ENCODE data around the gene KRCC1.

The KRCC1 gene

DNA sequence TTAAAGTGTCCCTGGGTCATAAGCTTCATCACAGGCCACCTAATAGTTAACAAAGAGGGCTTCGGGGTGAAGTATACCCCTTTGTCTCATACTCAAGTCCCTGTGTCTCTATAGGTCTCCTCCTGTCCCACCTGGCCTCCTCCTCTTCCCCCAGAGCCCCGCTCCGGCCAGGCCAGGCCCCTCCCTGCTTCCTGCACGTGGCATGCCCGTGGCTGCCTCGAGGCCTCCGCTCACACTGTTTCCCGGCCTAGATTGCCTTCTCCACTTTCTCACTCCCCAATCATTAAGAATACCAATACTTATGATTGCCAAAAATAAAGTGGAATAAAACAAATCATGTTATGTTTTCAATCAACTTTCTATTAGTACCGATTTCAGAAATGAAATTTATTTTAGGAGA, 30.8 kb upstream of the KRCC1 start:
- peaks cover 5% of the 10 kb centered on the region for H3K4me1 Mint-ChIP-seq
- no peak overlapping the region for H3K4me3 Mint-ChIP-seq
- peaks cover 9% of the 10 kb centered on the region for H3K27me3 Mint-ChIP-seq

DNA sequence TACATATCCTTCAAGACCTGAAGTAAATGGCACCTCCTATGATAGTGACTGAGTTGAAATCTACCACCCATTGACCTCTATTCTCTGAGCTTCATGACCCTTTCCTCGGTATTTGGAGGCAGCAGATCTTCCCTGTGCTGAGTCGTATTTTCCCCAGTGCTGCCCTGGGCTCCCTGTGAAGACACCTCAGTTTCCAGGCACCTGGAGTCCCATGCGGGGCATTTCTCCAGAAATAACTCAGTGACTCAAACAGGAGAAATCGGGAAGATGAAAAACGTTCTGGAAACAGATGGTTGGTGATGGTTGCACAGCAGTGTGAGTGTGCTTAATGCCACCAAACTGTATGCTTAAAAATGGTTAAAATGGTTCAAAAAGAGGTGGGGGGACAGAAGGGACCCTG, 30.0 kb upstream of the KRCC1 start:
- DNase-seq (ENCODE audit: low spot score in 2 of 2) (no peak), ATAC-seq (ENCODE audit: low read depth) (no peak)
- H3K4me1 Mint-ChIP-seq = peaks cover 3% of the 10 kb centered on the region
- H3K36me3 Mint-ChIP-seq = no peaks in the 10 kb centered on the region
- no peak overlapping the region for H3K4me3 Mint-ChIP-seq
- no peak overlapping the region for H3K27ac Mint-ChIP-seq
- peaks cover 9% of the 10 kb centered on the region for H3K27me3 Mint-ChIP-seq
- H3K9me3 Mint-ChIP-seq = no peaks in the 10 kb centered on the region

More for the DNA sequence above, 30.8 kb upstream of the KRCC1 start:
- no peak for ATAC-seq (ENCODE audit: low read depth)
- Mint-ChIP-seq H3K36me3 (no peaks in the 10 kb centered on the region), H3K27ac (no peak overlapping the region), H3K9me3 (no peaks in the 10 kb centered on the region)
- no peak for DNase-seq (ENCODE audit: low spot score in 2 of 2)

DNA sequence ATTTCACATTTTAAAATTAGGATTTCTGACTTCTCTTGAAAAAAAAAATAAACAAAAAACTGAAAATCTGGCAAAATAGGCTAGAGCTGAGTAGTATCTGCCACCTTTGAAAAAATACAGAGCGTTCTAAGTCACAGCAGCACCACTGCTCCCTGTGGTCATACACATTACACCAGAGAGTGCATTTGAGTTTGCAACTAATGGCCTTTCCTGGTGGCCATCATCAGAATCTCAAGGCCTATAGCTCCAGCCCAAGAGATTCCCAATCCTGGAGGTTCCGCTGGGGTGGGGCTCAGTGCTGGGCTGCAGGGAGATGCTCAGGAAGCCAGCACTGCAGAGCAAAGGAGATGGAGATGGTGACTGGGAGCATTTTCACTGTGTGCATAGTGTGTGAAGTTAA, 29.5 kb upstream of the KRCC1 start:
- H3K4me3 Mint-ChIP-seq = no peak overlapping the region
- H3K4me1 Mint-ChIP-seq = no peaks in the 10 kb centered on the region
- no peaks in the 10 kb centered on the region for H3K9me3 Mint-ChIP-seq
- H3K27me3 Mint-ChIP-seq = peaks cover 10% of the 10 kb centered on the region
- H3K36me3 Mint-ChIP-seq = no peaks in the 10 kb centered on the region
- DNase-seq (ENCODE audit: low spot score in 2 of 2) (no peak), ATAC-seq (ENCODE audit: low read depth) (no peak)
- no peak overlapping the region for H3K27ac Mint-ChIP-seq

DNA sequence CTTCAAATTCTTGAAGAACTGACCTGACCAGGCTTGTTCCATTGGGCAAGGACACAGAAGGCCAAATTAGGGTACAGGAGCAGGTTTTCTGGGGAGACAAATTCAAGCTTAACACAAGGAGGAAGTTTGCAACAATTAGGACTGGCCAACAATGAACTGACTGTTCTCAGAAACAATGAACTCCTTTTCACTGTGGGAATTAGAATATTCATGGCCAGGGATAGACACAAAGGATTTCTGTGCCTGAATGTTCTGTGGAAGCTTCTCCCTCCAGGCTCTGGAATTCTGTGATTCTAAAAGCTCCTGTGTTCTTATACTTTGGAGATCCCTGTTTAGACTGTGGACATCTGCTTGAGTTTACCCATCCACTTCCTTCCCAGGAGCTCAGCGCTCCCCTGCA, 27.2 kb upstream of the KRCC1 start:
- Mint-ChIP-seq H3K36me3 (no peaks in the 10 kb centered on the region), H3K4me1 (no peaks in the 10 kb centered on the region), H3K9me3 (no peaks in the 10 kb centered on the region), H3K27me3 (peaks cover 10% of the 10 kb centered on the region), H3K27ac (no peak overlapping the region), H3K4me3 (no peak overlapping the region)
- no peak for ATAC-seq (ENCODE audit: low read depth)
- DNase-seq (ENCODE audit: low spot score in 2 of 2) = no peak

DNA sequence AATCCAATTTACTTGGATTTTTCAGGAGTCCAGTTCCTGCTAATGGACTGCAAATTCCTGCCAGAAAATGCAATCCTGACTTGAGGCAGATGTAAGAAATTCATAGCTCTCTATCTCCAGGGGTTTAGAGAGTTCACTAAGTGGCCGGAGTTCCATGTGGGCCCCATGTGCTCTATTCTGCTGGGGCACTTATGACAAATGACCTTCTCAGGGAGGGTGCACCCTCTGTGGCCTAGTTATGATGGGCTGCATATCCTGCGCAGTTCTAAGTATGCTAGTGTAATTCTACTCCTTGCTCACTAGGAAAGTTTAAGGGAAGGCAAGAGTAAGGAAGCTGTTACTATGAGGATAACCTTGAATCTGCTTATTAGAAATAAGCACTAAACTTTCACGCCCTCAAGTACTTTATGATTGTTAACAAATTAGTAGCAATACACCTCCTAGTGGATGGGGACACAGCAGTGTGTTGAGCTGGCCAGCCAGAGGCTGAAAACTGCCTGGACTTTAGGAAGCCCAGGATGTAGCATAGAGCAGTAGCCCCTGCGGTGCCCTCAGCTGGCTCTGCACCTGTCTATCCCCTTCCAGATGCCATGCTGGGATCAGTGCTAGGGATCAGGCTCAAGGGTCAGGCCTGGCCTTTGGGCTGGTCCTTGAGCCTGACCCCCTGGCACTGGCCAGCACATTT, 26.5 kb upstream of the KRCC1 start:
- H3K4me3 Mint-ChIP-seq = no peak overlapping the region
- no peaks in the 10 kb centered on the region for H3K4me1 Mint-ChIP-seq
- no peaks in the 10 kb centered on the region for H3K36me3 Mint-ChIP-seq
- no peaks in the 10 kb centered on the region for H3K9me3 Mint-ChIP-seq
- peaks cover 8% of the 10 kb centered on the region for H3K27me3 Mint-ChIP-seq
- H3K27ac Mint-ChIP-seq = no peak overlapping the region
- DNase-seq (ENCODE audit: low spot score in 2 of 2) = no peak
- ATAC-seq (ENCODE audit: low read depth) = no peak

DNA sequence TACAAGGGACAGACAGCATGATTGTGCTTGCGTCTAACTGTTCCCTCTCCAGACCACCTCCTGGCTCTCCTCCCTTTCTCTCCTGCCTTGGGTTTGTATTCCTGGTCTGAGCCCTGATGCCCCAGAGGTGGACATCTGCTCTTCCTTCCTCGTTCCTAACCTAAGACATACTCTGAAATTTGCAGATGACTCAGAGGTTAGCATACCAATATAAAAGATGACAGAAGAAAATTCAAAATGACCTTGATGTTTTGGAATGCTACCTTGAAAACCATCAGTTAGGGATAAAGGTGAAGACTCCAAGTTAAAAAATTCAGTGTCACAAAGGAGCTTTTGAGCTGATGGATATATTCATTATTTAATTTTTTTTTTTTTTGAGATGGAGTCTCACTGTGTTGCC, 25.0 kb upstream of the KRCC1 start:
- ATAC-seq (ENCODE audit: low read depth) (no peak), DNase-seq (ENCODE audit: low spot score in 2 of 2) (no peak)
- Mint-ChIP-seq H3K36me3 (no peaks in the 10 kb centered on the region), H3K4me3 (no peak overlapping the region), H3K9me3 (no peaks in the 10 kb centered on the region), H3K27me3 (peaks cover 9% of the 10 kb centered on the region), H3K27ac (no peak overlapping the region), H3K4me1 (no peaks in the 10 kb centered on the region)

DNA sequence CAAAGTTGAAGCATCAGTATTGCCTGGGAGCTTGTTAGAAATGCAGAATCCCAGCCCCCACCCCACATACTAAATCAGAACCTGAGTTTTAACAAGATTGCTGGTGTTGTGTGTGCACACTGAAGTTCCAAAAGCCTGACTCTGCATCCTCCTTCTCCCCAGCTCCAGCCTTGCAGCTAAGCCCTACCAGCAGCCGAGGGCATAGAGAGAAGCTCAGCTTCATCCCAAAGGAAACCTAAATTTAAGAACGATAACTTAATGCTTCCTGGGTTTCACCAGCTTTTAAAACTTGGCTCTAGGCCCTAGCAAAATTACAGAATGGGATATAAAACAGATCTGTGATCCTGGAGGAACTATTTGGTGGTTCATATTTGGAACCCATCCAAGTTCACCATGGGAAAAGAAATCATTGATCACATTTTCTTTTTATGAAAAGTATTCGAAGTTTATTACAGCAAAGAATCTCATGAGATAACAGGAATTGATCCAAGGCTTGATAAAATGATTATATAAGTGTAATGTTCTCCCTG, 23.1 kb upstream of the KRCC1 start:
- Mint-ChIP-seq H3K36me3 (no peaks in the 10 kb centered on the region), H3K4me1 (no peaks in the 10 kb centered on the region), H3K4me3 (no peak overlapping the region), H3K27me3 (peaks cover 11% of the 10 kb centered on the region), H3K9me3 (peaks cover 3% of the 10 kb centered on the region), H3K27ac (no peak overlapping the region)
- ATAC-seq (ENCODE audit: low read depth) (no peak), DNase-seq (ENCODE audit: low spot score in 2 of 2) (no peak)

DNA sequence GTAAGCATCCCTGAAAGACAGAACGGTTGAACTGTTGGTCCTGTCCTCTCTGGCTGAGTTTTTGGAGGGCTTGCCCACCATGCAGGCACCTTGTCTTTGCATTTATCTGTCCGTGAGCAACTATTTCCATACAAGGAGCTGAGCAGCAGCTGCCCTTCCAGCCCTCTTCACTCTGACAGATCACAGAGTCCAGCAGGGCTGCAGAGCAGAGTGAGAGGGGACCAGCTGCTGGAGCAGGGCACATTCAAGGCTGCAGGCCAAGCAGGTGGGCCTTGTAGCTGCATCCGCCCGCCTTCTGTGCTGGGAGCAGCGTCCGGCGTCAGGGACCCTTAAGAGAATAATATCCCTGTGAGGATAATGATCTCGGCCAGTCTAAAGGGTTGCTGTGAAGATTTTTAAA, 21.5 kb upstream of the KRCC1 start:
- no peak overlapping the region for H3K27ac Mint-ChIP-seq
- H3K4me1 Mint-ChIP-seq = no peaks in the 10 kb centered on the region
- ATAC-seq (ENCODE audit: low read depth) (no peak), DNase-seq (ENCODE audit: low spot score in 2 of 2) (no peak)
- H3K4me3 Mint-ChIP-seq = no peak overlapping the region
- no peaks in the 10 kb centered on the region for H3K36me3 Mint-ChIP-seq
- H3K27me3 Mint-ChIP-seq = peaks cover 6% of the 10 kb centered on the region
- H3K9me3 Mint-ChIP-seq = peaks cover 3% of the 10 kb centered on the region

DNA sequence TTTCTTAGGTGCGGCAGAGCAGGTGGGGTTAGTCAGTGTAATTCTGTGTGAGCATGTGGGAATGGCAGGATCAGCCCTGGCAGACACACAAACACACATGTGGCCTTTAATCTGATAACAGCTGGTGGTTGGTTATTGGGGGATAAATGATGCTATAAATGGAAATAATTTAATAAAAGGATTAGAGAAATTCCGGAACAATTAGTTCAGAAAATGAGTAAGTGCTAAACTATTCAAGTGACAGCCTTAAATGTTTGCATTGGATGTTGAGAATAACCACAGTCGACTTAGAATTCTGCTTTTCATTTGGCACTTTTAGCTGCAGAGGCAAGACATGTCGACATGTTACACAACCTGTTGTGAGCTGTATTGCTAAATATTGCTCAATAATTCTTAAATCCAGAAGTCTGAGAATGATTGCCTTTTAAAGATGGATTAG, 19.3 kb upstream of the KRCC1 start:
- H3K27me3 Mint-ChIP-seq = peaks cover 3% of the 10 kb centered on the region
- H3K9me3 Mint-ChIP-seq = peaks cover 3% of the 10 kb centered on the region
- ATAC-seq (ENCODE audit: low read depth) (no peak), DNase-seq (ENCODE audit: low spot score in 2 of 2) (no peak)
- H3K27ac Mint-ChIP-seq = no peak overlapping the region
- H3K4me3 Mint-ChIP-seq = no peak overlapping the region
- no peaks in the 10 kb centered on the region for H3K36me3 Mint-ChIP-seq
- no peaks in the 10 kb centered on the region for H3K4me1 Mint-ChIP-seq

DNA sequence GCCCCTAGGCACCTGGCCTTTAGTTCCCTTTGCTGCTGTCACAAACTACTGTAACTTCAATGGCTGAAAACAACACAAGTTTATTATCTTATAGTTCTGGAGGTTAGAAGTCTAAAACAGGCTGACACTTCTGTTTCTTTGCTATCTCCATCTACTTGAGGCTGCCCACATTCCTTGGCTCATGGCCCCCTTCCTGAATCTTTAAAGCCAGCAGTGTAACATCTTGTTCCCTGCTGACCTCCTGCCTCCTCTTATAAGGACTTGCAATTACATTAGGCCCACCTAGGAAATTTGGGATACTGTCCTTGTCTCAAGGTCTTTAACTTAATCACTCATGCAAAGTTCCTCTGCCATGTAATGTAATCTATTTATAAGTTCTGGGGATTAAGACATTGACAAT, 18.6 kb upstream of the KRCC1 start:
- Mint-ChIP-seq H3K36me3 (no peaks in the 10 kb centered on the region), H3K4me3 (no peak overlapping the region), H3K4me1 (no peaks in the 10 kb centered on the region), H3K27me3 (peaks cover 3% of the 10 kb centered on the region), H3K9me3 (peaks cover 3% of the 10 kb centered on the region), H3K27ac (no peak overlapping the region)
- DNase-seq (ENCODE audit: low spot score in 2 of 2) = no peak
- ATAC-seq (ENCODE audit: low read depth) = no peak

DNA sequence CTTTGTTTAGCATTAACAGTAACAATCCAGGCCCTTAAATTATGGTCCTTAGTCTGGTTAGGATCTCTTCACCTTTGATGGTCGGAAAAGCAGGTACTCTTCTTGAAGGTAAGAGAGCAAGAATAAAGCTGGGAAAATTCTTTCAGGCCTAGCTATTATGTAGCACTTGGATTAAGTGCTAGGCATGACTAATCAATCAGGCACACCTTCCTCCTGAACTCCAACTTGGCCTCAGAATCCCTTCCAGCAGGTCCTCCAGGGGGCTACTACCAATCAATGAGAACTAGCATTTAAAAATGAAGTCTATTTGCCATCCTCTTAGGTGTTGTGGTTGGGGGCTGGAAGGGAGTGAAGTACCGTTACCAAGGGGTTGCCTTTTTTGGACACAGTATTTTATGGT, 15.8 kb upstream of the KRCC1 start:
- ATAC-seq (ENCODE audit: low read depth) (no peak), DNase-seq (ENCODE audit: low spot score in 2 of 2) (no peak)
- Mint-ChIP-seq H3K4me1 (no peaks in the 10 kb centered on the region), H3K27me3 (peaks cover 5% of the 10 kb centered on the region), H3K27ac (no peak overlapping the region), H3K9me3 (peaks cover 3% of the 10 kb centered on the region), H3K4me3 (no peak overlapping the region), H3K36me3 (no peaks in the 10 kb centered on the region)

DNA sequence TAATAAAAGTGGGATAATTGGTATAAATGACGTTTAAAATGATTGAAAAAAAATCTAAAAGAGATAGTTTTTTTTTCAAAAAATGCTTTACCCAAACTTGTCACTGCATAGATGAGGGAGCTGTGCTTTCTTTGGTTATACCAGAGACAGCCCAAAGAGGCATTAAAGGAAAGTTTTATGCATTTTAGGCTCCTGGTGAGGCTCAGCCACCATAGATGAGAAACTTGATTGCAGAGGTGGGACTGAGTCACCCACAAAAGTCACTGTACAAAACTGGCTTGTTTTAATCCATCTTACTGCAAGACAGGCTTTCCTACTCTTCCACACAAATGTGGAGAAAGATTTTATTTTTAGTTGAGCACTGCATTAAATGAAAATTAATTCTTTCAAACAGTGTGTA, 14.5 kb upstream of the KRCC1 start:
- ATAC-seq (ENCODE audit: low read depth) (no peak), DNase-seq (ENCODE audit: low spot score in 2 of 2) (no peak)
- H3K4me1 Mint-ChIP-seq = no peaks in the 10 kb centered on the region
- peaks cover 3% of the 10 kb centered on the region for H3K9me3 Mint-ChIP-seq
- H3K27ac Mint-ChIP-seq = no peak overlapping the region
- H3K27me3 Mint-ChIP-seq = peaks cover 3% of the 10 kb centered on the region
- no peak overlapping the region for H3K4me3 Mint-ChIP-seq
- no peaks in the 10 kb centered on the region for H3K36me3 Mint-ChIP-seq

DNA sequence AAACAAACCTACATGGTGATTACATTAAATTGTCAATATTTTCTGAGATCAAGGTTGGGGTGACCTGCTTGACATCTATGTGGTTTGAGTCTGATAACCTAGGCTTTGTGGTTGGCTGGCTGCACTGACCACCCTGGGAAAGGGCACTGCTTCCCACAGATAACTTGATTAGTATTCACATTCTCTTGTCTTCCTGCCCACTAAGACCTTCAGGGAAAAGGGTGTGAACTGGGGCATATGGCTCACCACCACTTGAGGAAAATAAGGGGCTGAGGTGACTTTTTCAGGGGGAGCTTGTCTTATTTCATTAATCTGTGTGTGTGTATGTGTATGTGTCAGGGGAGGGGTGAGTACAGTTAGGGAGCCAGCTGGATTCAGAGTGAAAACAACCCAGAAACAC, 13.5 kb upstream of the KRCC1 start:
- Mint-ChIP-seq H3K9me3 (peaks cover 2% of the 10 kb centered on the region), H3K4me1 (no peaks in the 10 kb centered on the region)
- ATAC-seq (ENCODE audit: low read depth) = no peak

DNA sequence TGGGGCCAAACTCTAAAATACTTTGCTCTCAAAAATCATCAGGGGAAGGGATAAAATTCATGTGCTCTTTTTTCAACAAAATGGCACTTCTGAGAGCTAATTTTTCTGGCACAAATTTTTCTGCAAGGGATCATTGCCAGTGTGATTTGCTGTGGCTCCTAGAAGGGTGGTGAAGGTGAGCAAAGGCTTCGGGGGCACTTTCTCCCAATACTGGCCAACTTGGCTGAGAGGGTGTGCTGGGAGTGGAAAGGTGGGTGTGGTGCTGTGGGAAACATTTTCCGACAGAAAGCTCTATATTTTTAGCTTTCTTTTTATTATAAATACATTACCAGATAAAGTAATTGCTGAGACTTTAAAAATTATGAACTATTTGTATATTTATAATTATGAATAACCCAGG, 12.5 kb upstream of the KRCC1 start:
- H3K4me3 Mint-ChIP-seq = no peak overlapping the region
- H3K27ac Mint-ChIP-seq = no peak overlapping the region
- no peaks in the 10 kb centered on the region for H3K4me1 Mint-ChIP-seq
- H3K9me3 Mint-ChIP-seq = no peaks in the 10 kb centered on the region
- peaks cover 2% of the 10 kb centered on the region for H3K27me3 Mint-ChIP-seq
- DNase-seq (ENCODE audit: low spot score in 2 of 2) (no peak), ATAC-seq (ENCODE audit: low read depth) (no peak)
- H3K36me3 Mint-ChIP-seq = no peaks in the 10 kb centered on the region

More for the DNA sequence above, 13.5 kb upstream of the KRCC1 start:
- H3K27me3 Mint-ChIP-seq = peaks cover 3% of the 10 kb centered on the region
- H3K36me3 Mint-ChIP-seq = no peaks in the 10 kb centered on the region
- no peak overlapping the region for H3K4me3 Mint-ChIP-seq
- no peak overlapping the region for H3K27ac Mint-ChIP-seq
- DNase-seq (ENCODE audit: low spot score in 2 of 2) = no peak

DNA sequence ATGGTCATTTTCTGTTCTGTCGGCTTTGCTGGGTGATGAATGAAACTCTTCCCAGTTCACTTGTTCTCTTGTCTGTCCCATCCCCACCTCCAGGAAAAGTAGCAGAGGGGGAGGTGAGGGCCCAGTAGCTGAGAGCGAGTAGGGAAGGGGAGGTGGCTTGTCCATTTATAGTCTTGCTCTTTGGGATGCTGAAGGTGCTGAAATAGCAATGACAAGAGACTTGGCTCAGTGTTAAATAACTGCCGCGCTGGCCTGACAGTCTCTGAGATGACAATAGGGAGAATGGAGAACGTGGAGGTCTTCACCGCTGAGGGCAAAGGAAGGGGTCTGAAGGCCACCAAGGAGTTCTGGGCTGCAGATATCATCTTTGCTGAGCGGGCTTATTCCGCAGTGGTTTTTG, 12.0 kb upstream of the KRCC1 start, which contains the start of gene SMYD1:
Gene SMYD1, plus strand, starts transcription at position 228 of the 400 bp plus-strand sequence. Its CDS starts 40 bp downstream, at position 268.
- Mint-ChIP-seq H3K9me3 (no peaks in the 10 kb centered on the region), H3K4me1 (no peaks in the 10 kb centered on the region), H3K27me3 (peaks cover 2% of the 10 kb centered on the region), H3K4me3 (no peak within 1 kb of the TSS), H3K36me3 (no peaks in the 10 kb centered on the region), H3K27ac (no peak within 1 kb of the TSS)
- no peak for ATAC-seq (ENCODE audit: low read depth)
- DNase-seq (ENCODE audit: low spot score in 2 of 2) = no peak
